HEK293T (cell line): ENCODE results near the gene ANKMY1.

Experiments used
- FOXA1 ChIP-seq: fragments of 450-650 bp; IDR thresholded peaks from 2 replicates; pipeline ENCODE4 v1.6.1; 2016; ENCODE audit warnings: mild to moderate bottlenecking
- SUZ12 ChIP-seq: fragments of 450-650 bp; IDR thresholded peaks from 2 replicates; pipeline ENCODE4 v1.6.1; 2016; ENCODE audit warnings: mild to moderate bottlenecking
- TARDBP ChIP-seq: fragments of 450-650 bp; IDR thresholded peaks from 2 replicates; pipeline ENCODE4 v1.6.1; 2016

- no peak for TF ChIP-seq FOXA1
- TF ChIP-seq SUZ12, result no peak
- no peak for TF ChIP-seq TARDBP
These were observed 45.5 kb upstream of the ANKMY1 start for GRCh38 chr2:240603081-240603835.
